Measurements from ENCODE around the gene SLC31A1.
A peak's percentile ranks its signal among the peaks of the same experiment; 100 is the strongest.

SLC31A1 gene

DNA sequence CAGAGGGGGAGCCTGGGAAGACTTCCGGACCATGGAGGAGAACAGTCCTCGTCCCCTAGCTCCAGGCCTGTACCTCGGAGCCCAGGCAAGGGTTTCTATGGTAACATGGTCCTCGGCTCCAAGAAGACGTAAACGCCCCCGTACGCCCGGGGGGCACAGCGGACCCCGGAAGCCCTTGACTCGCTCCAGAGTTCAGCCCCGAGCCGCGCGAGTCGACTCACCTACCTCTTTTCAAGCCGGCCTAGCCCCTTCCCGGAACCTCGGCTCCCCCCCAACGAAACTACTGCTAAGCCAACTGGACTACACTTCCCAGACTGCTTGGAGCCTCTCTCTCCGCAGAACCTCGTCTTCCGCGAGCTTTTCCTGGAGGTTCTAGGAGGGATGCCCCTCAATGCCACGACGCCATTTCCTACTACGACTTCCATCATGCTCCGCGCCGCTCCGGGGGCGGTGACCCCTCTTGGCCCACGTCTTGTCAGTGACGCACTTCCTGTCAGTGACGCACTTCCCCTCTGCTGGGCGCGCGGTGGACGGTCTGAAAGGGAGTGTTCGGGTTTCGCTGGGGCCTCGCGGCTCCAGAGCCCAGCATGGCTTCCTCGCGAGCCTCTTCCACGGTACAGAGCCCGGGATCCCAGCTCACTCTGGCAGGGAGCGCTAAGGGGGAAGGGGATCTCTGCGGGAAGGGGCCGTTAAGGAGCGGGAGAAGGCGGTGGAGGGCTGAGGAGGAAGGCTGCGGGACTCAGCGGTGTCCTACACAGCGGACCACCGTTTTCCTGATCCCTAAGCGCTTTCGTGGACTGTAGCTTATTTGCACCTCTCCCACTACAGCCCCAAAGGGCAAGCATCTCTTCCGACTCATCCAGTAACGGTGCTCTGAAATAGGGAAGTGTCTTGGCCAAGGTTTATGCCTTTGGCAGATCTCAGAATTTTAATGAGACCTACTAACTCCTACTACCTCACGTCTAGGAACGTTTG lies 54.1 kb downstream of the SLC31A1 start, which contains the start of the genes CDC26 and PRPF4:
CDC26 (minus strand) TSS at position 416 of the 975 bp plus-strand sequence. CDS start 3,065 bp downstream, outside the sequence.
PRPF4 (plus strand) TSS at position 502 of the 975 bp plus-strand sequence; CDS start at position 588, 86 bp downstream.
- TF ChIP-seq SIN3A (IDR thresholded peaks at IDR 0.05; ENCODE audit: borderline replicate concordance, insufficient read depth, low read length), result 0 out of 2 replicates have a peak, but pooled peaks have one; percentile 69
- TF ChIP-seq POLR2AphosphoS5 (IDR thresholded peaks at IDR 0.05; ENCODE audit: low read depth, low read length), result peak; percentile 99
- peak; percentile 86 for TF ChIP-seq TAF1 (IDR thresholded peaks at IDR 0.05; ENCODE audit: borderline replicate concordance, insufficient read depth, low read length)
- 0 out of 4 replicates have a peak, but pooled peaks have one; percentile 28 to 55 for TF ChIP-seq REST (IDR thresholded peaks at IDR 0.05; ENCODE audit: insufficient read depth in 1 of 2, low read depth in 2 of 2, low read length in 2 of 2)
- peak; percentile 76 for TF ChIP-seq FOXP2 (optimal IDR thresholded peaks at IDR 0.05; ENCODE audit: borderline replicate concordance, extremely low read depth, extremely low read length, insufficient read depth)

DNA sequence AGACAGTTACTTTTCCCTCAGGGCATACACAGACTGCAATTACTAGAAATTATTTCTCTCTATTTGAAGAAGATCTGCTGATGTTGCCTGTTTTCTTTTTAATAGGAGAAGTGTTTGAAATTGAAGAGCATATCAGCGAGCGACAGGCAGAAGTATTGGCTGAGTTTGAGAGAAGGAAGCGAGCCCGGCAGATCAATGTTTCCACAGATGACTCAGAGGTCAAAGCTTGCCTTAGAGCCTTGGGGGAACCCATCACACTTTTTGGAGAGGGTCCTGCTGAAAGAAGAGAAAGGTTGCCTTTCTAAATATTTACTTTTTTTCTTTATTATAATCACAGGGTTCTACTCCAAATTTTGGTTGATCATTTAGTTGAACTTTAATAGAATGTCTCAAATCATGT lies 57.5 kb downstream of the SLC31A1 start:
- no peak for TF ChIP-seq REST (IDR thresholded peaks at IDR 0.05; ENCODE audit: insufficient read depth in 1 of 2, low read depth in 2 of 2, low read length in 2 of 2)
- TF ChIP-seq SIN3A (IDR thresholded peaks at IDR 0.05; ENCODE audit: borderline replicate concordance, insufficient read depth, low read length), result no peak
- TF ChIP-seq FOXP2 (optimal IDR thresholded peaks at IDR 0.05; ENCODE audit: borderline replicate concordance, extremely low read depth, extremely low read length, insufficient read depth), result no peak
- no peak for TF ChIP-seq TAF1 (IDR thresholded peaks at IDR 0.05; ENCODE audit: borderline replicate concordance, insufficient read depth, low read length)
- TF ChIP-seq POLR2AphosphoS5 (IDR thresholded peaks at IDR 0.05; ENCODE audit: low read depth, low read length), result no peak

DNA sequence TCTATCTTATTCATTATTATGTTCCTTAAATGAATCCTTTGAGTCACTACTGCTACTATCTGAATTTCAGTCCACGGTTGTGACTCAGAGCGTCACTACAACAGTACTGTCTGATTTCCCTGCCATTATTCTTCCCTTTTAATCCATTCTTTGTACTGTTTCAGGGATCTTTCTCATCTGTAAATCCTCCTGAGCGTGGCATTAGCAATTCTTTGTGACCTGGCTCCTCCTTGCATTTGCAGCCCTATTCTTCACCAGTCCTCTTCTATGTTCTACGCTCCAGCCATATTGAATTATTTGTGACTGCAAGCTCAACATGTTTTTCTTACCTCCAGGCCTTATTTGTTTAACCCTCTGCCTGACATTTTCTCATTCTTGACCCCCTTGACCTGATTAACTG lies 60.0 kb downstream of the SLC31A1 start:
- TF ChIP-seq SIN3A (IDR thresholded peaks at IDR 0.05; ENCODE audit: borderline replicate concordance, insufficient read depth, low read length) (no peak), REST (IDR thresholded peaks at IDR 0.05; ENCODE audit: insufficient read depth in 1 of 2, low read depth in 2 of 2, low read length in 2 of 2) (no peak), POLR2AphosphoS5 (IDR thresholded peaks at IDR 0.05; ENCODE audit: low read depth, low read length) (no peak), TAF1 (IDR thresholded peaks at IDR 0.05; ENCODE audit: borderline replicate concordance, insufficient read depth, low read length) (no peak), FOXP2 (optimal IDR thresholded peaks at IDR 0.05; ENCODE audit: borderline replicate concordance, extremely low read depth, extremely low read length, insufficient read depth) (no peak)

DNA sequence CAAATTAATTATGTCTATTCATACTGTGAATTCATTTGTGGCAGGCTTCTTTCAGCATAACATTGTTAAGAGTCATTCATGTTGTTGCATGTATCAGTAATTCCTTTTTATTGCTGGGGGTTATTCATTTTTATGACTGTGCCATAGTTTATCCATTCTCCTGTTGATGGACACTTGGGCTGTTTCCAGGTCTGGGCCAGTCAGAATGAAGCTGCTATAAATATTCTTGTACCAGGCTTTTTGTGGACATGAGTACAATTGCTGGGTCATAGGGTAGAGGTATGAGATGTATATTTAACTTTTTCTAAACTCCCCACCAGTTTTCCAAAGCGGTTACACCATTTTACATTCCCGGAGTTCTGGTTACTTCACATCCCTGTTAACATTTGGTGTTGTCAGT lies 67.7 kb downstream of the SLC31A1 start:
- TF ChIP-seq POLR2AphosphoS5 (IDR thresholded peaks at IDR 0.05; ENCODE audit: low read depth, low read length) (no peak), FOXP2 (optimal IDR thresholded peaks at IDR 0.05; ENCODE audit: borderline replicate concordance, extremely low read depth, extremely low read length, insufficient read depth) (no peak), SIN3A (IDR thresholded peaks at IDR 0.05; ENCODE audit: borderline replicate concordance, insufficient read depth, low read length) (no peak)

DNA sequence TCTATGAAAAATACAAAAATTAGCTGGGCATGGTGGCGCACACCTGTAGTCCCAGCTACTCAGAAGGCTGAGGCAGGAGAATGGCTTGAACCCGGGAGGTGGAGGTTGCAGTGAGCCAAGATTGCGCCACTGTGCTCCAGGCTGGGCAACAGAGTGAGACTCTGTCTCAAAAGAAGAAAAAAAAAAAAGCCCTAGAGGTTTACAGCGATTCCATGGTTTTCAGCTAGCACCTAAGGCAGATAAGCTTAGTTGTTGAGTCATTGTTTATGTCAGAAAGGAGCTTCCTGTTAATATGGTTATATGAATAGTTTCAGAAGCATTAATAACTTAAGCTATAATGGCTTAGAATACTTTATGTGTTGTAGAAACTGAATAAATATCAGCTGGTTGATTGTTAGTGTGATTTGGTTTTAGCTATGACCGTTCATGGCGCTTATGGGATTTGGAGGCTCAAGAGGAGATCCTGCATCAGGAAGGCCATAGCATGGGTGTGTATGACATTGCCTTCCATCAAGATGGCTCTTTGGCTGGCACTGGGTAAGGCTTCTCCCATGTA lies 68.8 kb downstream of the SLC31A1 start:
- no peak for TF ChIP-seq POLR2AphosphoS5 (IDR thresholded peaks at IDR 0.05; ENCODE audit: low read depth, low read length)
- TF ChIP-seq SIN3A (IDR thresholded peaks at IDR 0.05; ENCODE audit: borderline replicate concordance, insufficient read depth, low read length), result no peak
- no peak for TF ChIP-seq TAF1 (IDR thresholded peaks at IDR 0.05; ENCODE audit: borderline replicate concordance, insufficient read depth, low read length)
- no peak for TF ChIP-seq FOXP2 (optimal IDR thresholded peaks at IDR 0.05; ENCODE audit: borderline replicate concordance, extremely low read depth, extremely low read length, insufficient read depth)
- TF ChIP-seq REST (IDR thresholded peaks at IDR 0.05; ENCODE audit: insufficient read depth in 1 of 2, low read depth in 2 of 2, low read length in 2 of 2), result no peak
